ENCODE results near the gene TMEM26. TPM values are rescaled to one million over a fixed set of nuclear protein-coding genes. Genes with fewer than 3 reads are reported as not detected.

TMEM26 gene
- total and polyA plus RNA-seq, 2 of the 8 experiments (the other 6 are each of a cell fraction or from before 2014, with no cell fraction given), result 1.6 to 2.8 TPM

DNA sequence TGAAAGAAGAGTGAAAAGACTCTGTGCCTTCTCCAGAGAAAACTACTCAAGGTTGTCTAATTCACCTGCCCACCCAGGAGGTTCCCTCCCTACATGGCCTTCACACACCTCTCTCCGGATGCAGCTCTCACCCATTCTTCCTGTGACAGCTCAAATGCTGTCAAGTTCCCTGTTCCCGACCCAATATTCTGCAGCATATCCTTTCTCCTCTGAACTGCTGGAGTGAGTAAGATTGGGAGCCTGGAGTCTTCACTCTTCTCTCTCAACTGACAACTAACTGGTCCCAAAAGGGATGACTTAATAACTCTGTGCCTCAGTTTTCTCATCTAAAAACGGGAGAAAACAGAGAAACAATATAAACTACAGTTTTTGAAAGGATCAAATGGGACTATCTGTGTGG lies 5.1 kb downstream of the TMEM26 start:
- H3K79me2 ChIP-seq (ENCODE audit: control insufficient read depth in 1 of 2, insufficient read depth in 2 of 2, low read length in 2 of 2), result peaks cover 0 to 3% of the 10 kb centered on the region in 2 experiments; a peak in 1 of 4 replicates
- peaks cover 10% of the 10 kb centered on the region for H3K23me2 ChIP-seq (ENCODE audit: low read depth, low read length)
- no peaks in the 10 kb centered on the region for H4K20me1 ChIP-seq (replicated peaks in 1 of 2; ENCODE audit: control insufficient read depth in 1 of 2, insufficient read depth in 2 of 2, low read length in 2 of 2)
- H3K9me3 ChIP-seq (ENCODE audit: insufficient read depth in 2 of 2, low read depth in 1 of 2, low read length in 1 of 2), result no peaks in the 10 kb centered on the region
- no peak overlapping the region for H2AFZ ChIP-seq (ENCODE audit: low read length)
- no peak overlapping the region for H4K8ac ChIP-seq (ENCODE audit: extremely low read depth, insufficient read depth, low read length)
- H2BK15ac ChIP-seq (ENCODE audit: low read length), result no peak overlapping the region
- no peak overlapping the region for H4K91ac ChIP-seq (replicated peaks; ENCODE audit: insufficient read length, low read length)
- H3K27me3 ChIP-seq (replicated peaks in 1 of 4; ENCODE audit: control insufficient read depth in 3 of 4, extremely low read depth in 1 of 4, insufficient read depth in 3 of 4, low read length in 3 of 4), result peaks cover 0 to 12% (median 9%) of the 10 kb centered on the region in 4 experiments; a peak in 5 of 7 replicates
- POLR2A ChIA-PET (ENCODE audit: partially characterized antibody), result no interaction called here
- peaks cover 1 to 6% (median 3%) of the 10 kb centered on the region in 4 experiments; a peak in 5 of 7 replicates for H3K4me1 ChIP-seq (replicated peaks in 1 of 4; ENCODE audit: control insufficient read depth in 3 of 4, insufficient read depth in 4 of 4, low read length in 3 of 4)
- WGBS, 2 experiments (ENCODE audit: extremely low coverage in 1 of 2, insufficient coverage in 1 of 2, insufficient read length in 1 of 2, insufficient replicate concordance in 2 of 2, low coverage in 1 of 2, low lambda C conversion rate in 2 of 2, missing lambda C conversion rate in 1 of 2), result 71% methylated on average over 3 of the region's 3 CpGs; no CpG with 5 or more reads in 1 of the 2 experiments
- H2AK5ac ChIP-seq (ENCODE audit: low read depth, low read length), result no peak overlapping the region
- no peak overlapping the region for H3K4me2 ChIP-seq (ENCODE audit: insufficient read depth in 1 of 2, low read depth in 2 of 2, low read length in 2 of 2)
- H2BK5ac ChIP-seq (ENCODE audit: low read depth, low read length), result no peak overlapping the region
- no peak overlapping the region for H3K23ac ChIP-seq (ENCODE audit: insufficient read length)
- no peak overlapping the region for H2BK20ac ChIP-seq (ENCODE audit: low read length)
- CTCF ChIA-PET (ENCODE audit: partially characterized antibody), result no interaction called here
- no peak overlapping the region for H3K18ac ChIP-seq (ENCODE audit: extremely low read depth, low read length)
- no peak overlapping the region for H3K27ac ChIP-seq (ENCODE audit: low read depth, low read length)
- H3K56ac ChIP-seq (replicated peaks; ENCODE audit: insufficient read length, low read depth, low read length), result no peak overlapping the region
- no peak overlapping the region for H3K4me3 ChIP-seq (ENCODE audit: extremely low read depth in 1 of 4, insufficient read depth in 2 of 4, low read depth in 3 of 4, low read length in 4 of 4)
- H3K79me1 ChIP-seq (ENCODE audit: low read depth, low read length), result no peaks in the 10 kb centered on the region
- FAIRE-seq (no peak), DNase-seq (ENCODE audit: low read depth in 1 of 2, low spot score in 2 of 2) (no peak)
- H4K5ac ChIP-seq (ENCODE audit: insufficient read length, low read depth, low read length), result no peak overlapping the region
- no peak overlapping the region for H3K14ac ChIP-seq (ENCODE audit: insufficient read length)
- no peak overlapping the region for H3K9ac ChIP-seq (replicated peaks in 1 of 4; ENCODE audit: extremely low read depth in 1 of 4, low read depth in 3 of 4, low read length in 3 of 4)
- H2BK120ac ChIP-seq (replicated peaks; ENCODE audit: low read depth, low read length), result no peak overlapping the region
- H3K36me3 ChIP-seq (ENCODE audit: control insufficient read depth in 2 of 4, insufficient read depth in 4 of 4, low read length in 3 of 4), result no peaks in the 10 kb centered on the region
- no peak overlapping the region for H3K4ac ChIP-seq (replicated peaks; ENCODE audit: insufficient read length, low read depth, low read length)
- H2BK12ac ChIP-seq (ENCODE audit: low read depth, low read length), result no peak overlapping the region
- TF ChIP-seq RXRA (IDR thresholded peaks at IDR 0.05; ENCODE audit: insufficient read depth, low read depth, low read length) (no peak), MAFK (IDR thresholded peaks at IDR 0.05; ENCODE audit: low read depth, low read length) (no peak), KDM5A (IDR thresholded peaks at IDR 0.05; ENCODE audit: low read length) (no peak), RBBP5 (IDR thresholded peaks at IDR 0.05; ENCODE audit: borderline replicate concordance, low read depth, low read length) (no peak), HDAC6 (IDR thresholded peaks at IDR 0.05; ENCODE audit: low read depth, low read length) (no peak), KDM4A (IDR thresholded peaks at IDR 0.05; ENCODE audit: low read depth, low read length, severe bottlenecking) (no peak), RNF2 (IDR thresholded peaks at IDR 0.05; ENCODE audit: borderline replicate concordance, low read depth, low read length, missing control alignments, poor library complexity, severe bottlenecking) (no peak), EP300 (IDR thresholded peaks at IDR 0.05; ENCODE audit: borderline replicate concordance in 1 of 2, low read depth in 2 of 2, low read length in 2 of 2) (no peak), GABPA (IDR thresholded peaks at IDR 0.05; ENCODE audit: borderline replicate concordance, insufficient read depth, low read length) (no peak), SAP30 (IDR thresholded peaks at IDR 0.05; ENCODE audit: insufficient read depth, insufficient replicate concordance, low read length) (no peak), EGR1 (IDR thresholded peaks at IDR 0.05; ENCODE audit: borderline replicate concordance, low read depth, low read length) (no peak), ZNF274 (IDR thresholded peaks at IDR 0.05; ENCODE audit: borderline replicate concordance, extremely low read depth, low read length) (no peak)
- TF ChIP-seq, protein P1, sequence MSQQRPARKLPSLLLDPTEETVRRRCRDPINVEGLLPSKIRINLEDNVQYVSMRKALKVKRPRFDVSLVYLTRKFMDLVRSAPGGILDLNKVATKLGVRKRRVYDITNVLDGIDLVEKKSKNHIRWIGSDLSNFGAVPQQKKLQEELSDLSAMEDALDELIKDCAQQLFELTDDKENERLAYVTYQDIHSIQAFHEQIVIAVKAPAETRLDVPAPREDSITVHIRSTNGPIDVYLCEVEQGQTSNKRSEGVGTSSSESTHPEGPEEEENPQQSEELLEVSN (IDR thresholded peaks at IDR 0.05), result no peak
